GM19372 (cell line): ENCODE measurements around the gene BMP4.

Experiments
- ATAC-seq: cut with Tn5 transposase; IDR thresholded peaks from one replicate; pipeline ENCODE4 v1.9.1; 2021; ENCODE audit warnings: mild to moderate bottlenecking, low read depth, moderate library complexity; ENCODE audit not compliant: unreplicated experiment

The BMP4 gene

DNA sequence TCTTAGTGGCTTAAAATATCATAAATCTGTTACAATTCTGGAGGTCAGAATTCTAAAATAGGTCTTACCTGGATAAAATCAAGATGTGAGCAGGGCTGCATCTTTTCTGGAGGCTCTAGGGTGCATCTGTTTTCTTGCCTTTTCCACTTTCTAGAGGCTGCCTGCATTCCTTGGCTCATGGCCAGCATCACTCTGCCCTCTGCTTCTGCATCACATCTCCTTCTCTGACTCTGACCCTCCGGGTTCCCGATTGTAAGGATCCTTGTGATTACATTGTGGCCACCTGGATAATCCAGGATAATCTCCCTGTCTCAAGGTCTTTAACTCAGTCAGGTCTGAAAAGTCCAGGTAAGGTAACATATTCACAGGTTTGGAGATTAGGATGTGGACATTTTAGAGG, 11.0 kb upstream of the BMP4 start:
- no peak for ATAC-seq

- ATAC-seq, result no peak
Observed at GRCh38 chr14:53964249-53964648, 7.6 kb upstream of the BMP4 start.

DNA sequence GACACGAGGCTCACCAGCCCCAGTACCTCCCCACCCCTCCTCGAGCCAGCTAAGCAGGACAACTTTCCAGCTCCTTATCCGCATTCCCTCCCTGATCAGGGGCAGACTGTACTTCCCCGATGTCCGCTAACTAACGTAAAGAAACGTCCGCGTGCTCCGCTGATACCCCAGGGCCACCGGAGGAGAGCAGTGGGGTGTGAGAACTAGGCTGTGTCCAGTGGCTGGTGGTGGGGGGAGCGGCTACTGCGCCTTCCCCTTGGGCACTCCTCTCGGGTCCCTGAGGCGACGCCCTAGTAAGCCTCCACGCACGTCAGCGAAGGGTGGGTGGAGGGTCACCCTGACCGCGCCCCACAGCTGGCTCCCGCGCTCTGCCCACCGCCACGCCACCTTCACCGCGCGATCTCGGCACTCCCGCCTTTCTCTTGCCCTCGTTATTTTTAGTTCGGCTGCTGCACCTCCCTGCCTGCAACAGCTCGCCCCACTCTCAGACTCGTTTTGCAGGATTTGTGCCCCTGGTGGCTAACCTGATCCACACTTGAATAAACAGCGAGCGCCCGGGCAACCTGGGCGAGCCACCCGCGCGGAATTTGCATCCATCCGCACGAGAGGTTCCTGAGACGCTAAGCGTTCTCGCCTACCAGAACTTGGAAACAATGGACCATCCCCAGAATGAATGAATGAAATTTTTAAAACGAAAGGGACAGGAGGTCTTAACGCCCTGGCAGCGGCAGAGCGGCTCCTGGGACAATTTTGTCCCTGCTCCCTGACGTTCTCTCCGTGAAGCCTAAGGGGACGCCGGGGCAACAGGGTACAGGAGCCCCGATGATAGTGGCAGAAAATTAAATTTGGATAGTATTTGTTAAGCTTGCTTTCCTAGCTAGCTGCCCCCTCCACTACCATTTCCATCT, 6.9 kb upstream of the BMP4 start:
- ATAC-seq, result no peak

GRCh38 chr14:53962953-53963319, 6.3 kb upstream of the BMP4 start:
- no peak for ATAC-seq

GRCh38 chr14:53958628-53959027, 2.0 kb upstream of the BMP4 start:
- ATAC-seq, result no peak

DNA sequence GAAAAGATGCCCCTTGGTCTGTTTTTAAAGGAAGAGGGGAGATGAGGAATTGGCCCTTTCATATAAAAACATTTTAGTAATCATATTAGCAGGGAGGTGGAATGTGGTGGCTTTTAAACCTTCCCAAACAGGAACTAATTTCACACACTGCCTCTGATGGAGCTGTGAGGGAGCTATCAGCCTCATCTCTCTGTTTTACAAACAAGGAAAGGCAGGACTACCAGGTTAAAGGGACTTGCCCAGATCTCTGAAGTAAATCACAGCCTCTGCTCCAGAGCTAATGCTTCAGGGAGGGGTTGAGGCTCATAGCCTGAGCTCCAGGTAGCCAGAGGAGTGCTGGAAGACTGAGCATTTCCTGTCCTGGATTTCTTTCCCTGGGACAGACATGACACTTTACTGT, 1.1 kb upstream of the BMP4 start:
- no peak for ATAC-seq

- ATAC-seq, result no peak
Observed at GRCh38 chr14:53955671-53956426, 776 bp downstream of the BMP4 start.

DNA sequence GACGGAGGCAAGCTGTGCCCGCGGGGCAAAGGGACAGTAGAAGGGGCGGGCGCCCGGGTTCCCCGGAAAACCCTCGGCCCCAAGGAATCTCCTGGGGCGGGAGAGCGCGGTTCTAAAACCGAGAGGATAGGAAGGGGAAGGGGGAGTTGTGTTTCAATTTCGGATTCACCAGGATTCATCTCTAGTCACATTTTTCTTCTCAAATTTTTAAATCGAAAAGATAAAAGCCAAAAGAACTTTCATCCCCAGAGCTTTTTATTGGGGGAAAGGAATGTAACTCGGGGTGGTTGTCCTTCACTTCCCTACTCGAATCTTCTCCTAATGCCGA, 1.4 kb downstream of the BMP4 start:
- no peak for ATAC-seq

GRCh38 chr14:53954551-53955228, 1.9 kb downstream of the BMP4 start:
- no peak for ATAC-seq

- ATAC-seq, result no peak
Observed at GRCh38 chr14:53953828-53954550, 2.6 kb downstream of the BMP4 start.

DNA sequence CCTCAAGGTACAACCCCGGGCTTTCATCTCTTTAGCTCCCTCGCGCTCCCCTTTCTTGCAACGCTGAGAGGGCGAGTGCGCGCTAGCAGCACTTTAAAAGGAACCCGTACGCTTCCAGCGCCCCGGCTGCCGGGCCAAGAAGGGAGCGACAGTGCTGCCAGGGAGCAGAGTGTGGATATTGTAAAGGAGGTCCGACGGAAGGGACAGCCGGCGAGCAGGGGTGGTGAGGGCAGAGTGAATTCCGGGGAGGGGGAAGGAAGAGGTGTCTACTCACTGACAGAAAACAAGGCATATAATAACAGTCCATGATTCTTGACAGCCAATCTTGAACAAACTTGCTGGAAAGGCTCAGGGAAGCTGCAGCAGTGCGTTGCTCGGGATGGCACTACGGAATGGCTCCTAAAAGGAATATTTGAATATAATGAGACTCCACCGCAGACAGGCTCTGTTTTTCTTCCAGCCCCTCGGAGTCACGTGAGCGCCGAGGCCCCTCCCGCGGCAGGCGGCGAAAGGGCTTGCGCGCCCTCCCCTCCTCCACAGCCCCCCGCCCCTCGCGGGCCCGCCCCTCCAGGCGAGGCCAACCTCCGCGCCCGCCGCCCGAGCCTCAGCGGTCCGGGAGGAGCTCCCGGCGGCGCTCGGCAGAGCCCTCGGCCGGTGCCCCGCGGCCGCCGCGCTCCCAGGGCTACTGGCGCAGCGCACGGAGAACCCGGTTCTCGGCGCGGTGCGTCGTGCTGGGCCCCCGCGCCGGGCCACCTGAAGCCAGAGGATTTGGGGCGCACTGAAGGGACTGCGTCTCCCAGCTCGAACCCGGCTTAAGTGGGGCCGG, 3.4 kb downstream of the BMP4 start:
- no peak for ATAC-seq

GRCh38 chr14:53952533-53952932, 4.1 kb downstream of the BMP4 start:
- no peak for ATAC-seq

DNA sequence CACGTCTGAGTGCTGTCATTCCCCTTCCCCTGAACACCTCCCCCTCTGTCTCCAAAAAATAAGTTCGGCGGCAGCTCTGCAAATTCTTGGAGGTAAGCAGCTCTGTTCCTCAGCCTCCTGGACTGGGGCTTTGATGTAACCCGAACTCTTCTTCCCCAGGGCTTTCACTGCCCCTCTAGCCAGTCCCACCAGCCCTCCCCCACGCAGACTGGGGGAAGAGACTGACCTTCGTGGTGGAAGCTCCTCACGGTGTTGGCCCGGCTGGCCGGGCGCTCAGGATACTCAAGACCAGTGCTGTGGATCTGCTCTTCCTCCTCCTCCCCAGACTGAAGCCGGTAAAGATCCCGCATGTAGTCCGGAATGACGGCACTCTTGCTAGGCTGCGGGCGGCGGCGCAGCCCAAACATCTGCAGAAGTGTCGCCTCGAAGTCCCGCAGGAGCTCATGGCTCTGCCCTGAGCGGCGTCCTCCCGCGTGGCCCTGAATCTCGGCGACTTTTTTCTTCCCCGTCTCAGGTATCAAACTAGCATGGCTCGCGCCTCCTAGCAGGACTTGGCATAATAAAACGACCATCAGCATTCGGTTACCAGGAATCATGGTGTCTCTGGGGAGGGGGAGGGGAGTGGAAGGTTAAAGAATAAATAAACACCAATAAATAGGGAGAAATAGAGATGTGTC, 4.9 kb downstream of the BMP4 start:
- ATAC-seq, result no peak

- ATAC-seq, result no peak
Observed at GRCh38 chr14:53951243-53951626, 5.4 kb downstream of the BMP4 start.

DNA sequence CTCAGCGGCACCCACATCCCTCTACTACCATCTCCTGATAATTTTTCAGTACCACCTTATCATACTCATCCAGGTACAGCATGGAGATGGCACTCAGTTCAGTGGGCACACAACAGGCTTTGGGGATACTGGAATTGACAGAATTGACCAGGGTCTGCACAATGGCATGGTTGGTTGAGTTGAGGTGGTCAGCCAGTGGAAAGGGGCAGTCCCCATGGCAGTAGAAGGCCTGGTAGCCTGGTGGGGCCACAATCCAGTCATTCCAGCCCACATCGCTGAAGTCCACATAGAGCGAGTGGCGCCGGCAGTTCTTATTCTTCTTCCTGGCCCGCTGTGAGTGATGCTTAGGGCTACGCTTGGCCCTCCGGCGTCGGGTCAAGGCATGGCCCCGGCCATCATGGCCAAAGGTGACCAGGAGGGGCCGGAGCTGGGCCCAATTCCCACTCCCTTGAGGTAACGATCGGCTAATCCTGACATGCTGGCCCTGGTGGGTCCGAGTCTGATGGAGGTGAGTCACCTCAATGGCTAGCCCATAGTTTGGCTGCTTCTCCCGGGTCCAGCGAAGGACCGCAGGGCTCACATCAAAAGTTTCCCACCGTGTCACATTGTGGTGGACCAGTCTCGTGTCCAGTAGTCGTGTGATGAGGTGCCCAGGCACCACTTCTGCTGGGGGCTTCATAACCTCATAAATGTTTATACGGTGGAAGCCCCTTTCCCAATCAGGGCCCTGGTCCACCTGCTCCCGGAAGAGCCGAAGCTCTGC, 6.4 kb downstream of the BMP4 start:
- ATAC-seq, result no peak

- ATAC-seq, result no peak
Observed at GRCh38 chr14:53949201-53949600, 7.4 kb downstream of the BMP4 start.

GRCh38 chr14:53948205-53948884, 8.3 kb downstream of the BMP4 start:
- no peak for ATAC-seq
